NCI-H1048 (cell line): ENCODE data around the gene BACH1.

Source experiments
- DNase-seq: peaks from one replicate; lab custom pipeline; 2025; lab: John Stamatoyannopoulos, UW

The BACH1 gene

GRCh38 chr21:29315131-29315749, 16.5 kb downstream of the BACH1 start:
- no peak for DNase-seq

GRCh38 chr21:29316029-29316742, 17.5 kb downstream of the BACH1 start:
- no peak for DNase-seq

- DNase-seq: no peak
Measured at GRCh38 chr21:29316806-29317205, 18.1 kb downstream of the BACH1 start.

- DNase-seq: no peak
Measured at GRCh38 chr21:29318354-29318753, 19.6 kb downstream of the BACH1 start.

GRCh38 chr21:29320031-29320430, 21.3 kb downstream of the BACH1 start:
- no peak for DNase-seq

- no peak for DNase-seq
Measured at GRCh38 chr21:29321217-29321616, 22.5 kb downstream of the BACH1 start.

GRCh38 chr21:29321932-29322928, 23.5 kb downstream of the BACH1 start:
- DNase-seq: no peak

GRCh38 chr21:29323189-29323588, 24.5 kb downstream of the BACH1 start:
- DNase-seq: no peak

GRCh38 chr21:29326914-29327554, 28.3 kb downstream of the BACH1 start:
- DNase-seq: no peak

- DNase-seq: no peak
Measured at GRCh38 chr21:29329406-29329805, 30.7 kb downstream of the BACH1 start.

- no peak for DNase-seq
Measured at GRCh38 chr21:29330797-29331196, 32.1 kb downstream of the BACH1 start.

- DNase-seq: no peak
Measured at GRCh38 chr21:29332461-29333362, 34.0 kb downstream of the BACH1 start.

GRCh38 chr21:29333406-29333805, 34.7 kb downstream of the BACH1 start:
- no peak for DNase-seq

- DNase-seq: no peak
Measured at GRCh38 chr21:29334717-29335428, 36.2 kb downstream of the BACH1 start.

- no peak for DNase-seq
Measured at GRCh38 chr21:29335720-29336119, 37.0 kb downstream of the BACH1 start.

- no peak for DNase-seq
Measured at GRCh38 chr21:29338256-29338655, 39.5 kb downstream of the BACH1 start.

- no peak for DNase-seq
Measured at GRCh38 chr21:29340228-29340627, 41.5 kb downstream of the BACH1 start.

- DNase-seq: no peak
Measured at GRCh38 chr21:29342363-29342957, 43.7 kb downstream of the BACH1 start.

GRCh38 chr21:29343519-29343918, 44.8 kb downstream of the BACH1 start:
- no peak for DNase-seq

- no peak for DNase-seq
Measured at GRCh38 chr21:29346281-29346680, 47.6 kb downstream of the BACH1 start.
